Hematopoietic multipotent progenitor cell treated with erythropoietin and hydrocortisone succinate and interleukin-3 and kit ligand, for 6 days (in vitro differentiated cells): ENCODE data around the gene APCDD1L.

ENCODE experiments used
- DNase-seq: peaks from one replicate; pipeline ENCODE4 v3.0.0-alpha.2; 2015

The APCDD1L gene

DNA sequence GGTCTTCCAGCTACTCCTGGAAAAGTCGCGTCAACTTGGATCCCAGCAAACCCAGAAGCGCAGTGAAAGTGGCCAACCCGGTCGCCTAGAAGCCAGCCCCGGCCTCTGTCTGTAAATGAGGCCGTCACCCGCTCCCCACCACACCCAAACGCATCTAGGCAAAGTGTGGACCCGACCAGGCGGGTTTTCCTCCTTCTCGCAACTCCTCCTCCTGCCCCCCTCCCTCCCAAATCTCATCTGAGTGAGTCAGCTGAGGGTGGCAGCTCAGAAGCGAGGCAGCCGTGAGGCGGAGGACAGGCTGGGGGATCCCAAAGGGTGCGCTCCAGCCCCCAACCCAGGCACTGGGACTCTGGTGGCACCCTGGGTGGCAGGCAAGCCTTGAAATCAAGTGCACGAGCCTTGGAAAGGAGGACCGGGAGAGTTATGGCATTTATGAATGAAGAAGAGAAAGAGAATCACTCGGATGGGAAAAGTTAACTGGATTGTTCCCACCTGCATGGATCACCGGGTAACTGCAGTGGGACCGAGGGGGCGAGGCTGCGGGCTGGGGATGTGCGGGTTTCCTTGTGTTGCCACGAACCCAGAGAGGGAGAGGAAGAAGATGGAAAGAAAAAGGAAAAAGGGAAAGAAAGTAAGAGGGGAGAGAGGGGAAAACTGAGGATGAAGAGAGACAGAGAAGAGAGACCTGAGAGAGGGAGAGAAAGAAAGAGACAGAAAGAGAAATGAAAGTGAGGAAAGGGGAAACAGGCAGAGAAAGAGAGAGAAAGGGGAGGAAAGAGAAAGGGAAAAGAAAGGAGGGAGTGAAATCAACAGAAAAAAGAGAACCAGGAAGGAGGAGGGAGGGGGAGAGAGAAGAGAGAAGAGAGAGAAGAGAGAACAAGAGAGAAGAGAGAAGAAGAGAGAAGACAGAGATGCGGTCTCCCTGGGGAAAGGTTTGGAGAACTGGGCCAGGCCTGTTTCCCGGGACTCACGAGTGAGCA lies at the start of gene APCDD1L:
Gene APCDD1L (minus strand): TSS at position 167 of the 980 bp plus-strand sequence. CDS start 692 bp downstream, outside the sequence.
- DNase-seq, result no peak

- no peak for DNase-seq
Measured at GRCh38 chr20:58559368-58559729, 44.1 kb upstream of the APCDD1L start.

DNA sequence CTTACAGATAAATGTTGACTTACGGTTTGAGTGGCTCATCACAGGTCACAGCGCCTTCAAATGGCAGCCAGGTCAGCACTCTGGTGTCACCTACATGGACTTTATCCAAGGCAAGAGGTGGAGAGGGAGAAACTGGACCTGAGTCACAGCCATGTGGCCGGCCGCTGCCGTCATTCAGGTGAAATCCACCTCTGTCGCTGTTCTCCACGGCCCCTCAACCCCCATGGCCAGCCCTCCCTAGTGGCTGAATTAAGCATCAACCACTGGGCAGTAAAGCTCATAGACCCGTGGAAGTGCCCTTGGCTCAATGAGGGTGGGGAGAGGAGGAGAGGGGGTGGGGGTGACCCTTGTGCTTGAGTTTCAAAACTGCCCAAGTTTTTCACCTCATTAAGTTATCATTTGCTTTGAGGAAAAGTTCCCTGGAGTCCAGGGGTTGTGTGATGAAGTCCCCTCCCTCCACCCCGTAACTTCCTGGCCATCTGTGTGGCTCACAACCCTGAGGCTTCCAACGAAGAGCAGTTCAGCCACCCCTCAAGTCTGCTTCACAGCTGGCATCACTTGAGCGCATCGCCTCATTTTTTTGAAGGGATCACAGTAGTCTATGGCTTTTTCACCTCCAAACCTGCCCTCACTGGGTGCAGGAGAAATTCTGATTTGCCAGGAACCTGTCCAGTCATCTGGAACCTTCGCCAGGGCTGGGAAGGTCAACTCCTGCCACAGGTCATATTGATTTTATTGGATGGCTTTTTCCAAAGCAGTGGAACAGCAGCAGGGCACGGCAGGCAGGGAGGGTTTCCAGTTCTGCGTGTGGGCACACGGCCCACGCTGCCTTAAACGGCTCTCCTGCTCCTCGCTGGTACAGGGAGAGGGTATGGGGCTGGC lies 43.5 kb upstream of the APCDD1L start:
- DNase-seq, result no peak

GRCh38 chr20:58557733-58558342 lies 42.6 kb upstream of the APCDD1L start:
- no peak for DNase-seq

- DNase-seq, result no peak
Measured at GRCh38 chr20:58556961-58557360, 41.8 kb upstream of the APCDD1L start.

GRCh38 chr20:58555078-58555765 lies 40.0 kb upstream of the APCDD1L start:
- no peak for DNase-seq

DNA sequence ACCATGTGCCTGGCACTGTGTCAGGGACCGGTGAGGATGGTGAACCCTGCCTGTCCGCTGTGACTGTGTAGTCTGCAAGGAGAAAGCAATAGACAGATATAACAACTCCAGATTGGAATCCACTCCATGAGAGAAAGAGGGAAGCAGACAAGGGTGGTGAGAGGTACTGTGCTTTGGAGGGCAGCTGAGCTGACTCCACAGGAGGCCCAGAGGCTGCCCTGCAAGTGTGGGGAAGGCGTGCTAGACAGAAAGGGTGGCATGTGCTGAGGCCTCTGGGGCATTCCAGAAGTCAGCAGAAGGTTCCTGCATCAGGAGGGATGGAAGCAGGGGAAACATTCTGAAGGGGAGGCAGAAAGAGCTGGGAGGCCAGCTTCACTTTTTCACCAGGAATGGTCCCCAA lies 39.3 kb upstream of the APCDD1L start:
- DNase-seq, result no peak

DNA sequence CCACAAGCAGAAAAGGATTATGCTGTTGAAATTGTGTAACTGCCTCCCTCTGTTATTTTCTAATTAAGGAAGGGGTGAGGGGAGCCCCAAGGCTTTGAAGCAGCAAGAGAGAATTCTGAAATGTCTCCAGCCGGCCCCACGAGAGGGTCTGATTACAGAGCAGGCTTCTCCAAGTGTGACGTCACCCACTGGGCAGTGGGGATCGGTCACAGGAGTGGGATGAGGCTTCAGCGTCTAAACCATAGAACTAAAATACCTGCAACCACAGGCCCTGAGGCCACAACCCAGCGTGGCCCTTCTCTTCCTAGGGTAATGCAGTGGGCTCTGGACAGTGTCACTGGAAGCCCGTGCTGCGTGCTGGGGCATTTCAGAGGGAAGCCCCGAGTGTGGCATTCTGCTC lies 38.6 kb upstream of the APCDD1L start:
- no peak for DNase-seq

- no peak for DNase-seq
Measured at GRCh38 chr20:58553166-58553696, 38.0 kb upstream of the APCDD1L start.

- DNase-seq, result no peak
Measured at GRCh38 chr20:58552366-58552934, 37.3 kb upstream of the APCDD1L start.

GRCh38 chr20:58551631-58552030 lies 36.4 kb upstream of the APCDD1L start:
- DNase-seq, result no peak

GRCh38 chr20:58550275-58551059 lies 35.3 kb upstream of the APCDD1L start:
- peak; percentile 1 for DNase-seq

DNA sequence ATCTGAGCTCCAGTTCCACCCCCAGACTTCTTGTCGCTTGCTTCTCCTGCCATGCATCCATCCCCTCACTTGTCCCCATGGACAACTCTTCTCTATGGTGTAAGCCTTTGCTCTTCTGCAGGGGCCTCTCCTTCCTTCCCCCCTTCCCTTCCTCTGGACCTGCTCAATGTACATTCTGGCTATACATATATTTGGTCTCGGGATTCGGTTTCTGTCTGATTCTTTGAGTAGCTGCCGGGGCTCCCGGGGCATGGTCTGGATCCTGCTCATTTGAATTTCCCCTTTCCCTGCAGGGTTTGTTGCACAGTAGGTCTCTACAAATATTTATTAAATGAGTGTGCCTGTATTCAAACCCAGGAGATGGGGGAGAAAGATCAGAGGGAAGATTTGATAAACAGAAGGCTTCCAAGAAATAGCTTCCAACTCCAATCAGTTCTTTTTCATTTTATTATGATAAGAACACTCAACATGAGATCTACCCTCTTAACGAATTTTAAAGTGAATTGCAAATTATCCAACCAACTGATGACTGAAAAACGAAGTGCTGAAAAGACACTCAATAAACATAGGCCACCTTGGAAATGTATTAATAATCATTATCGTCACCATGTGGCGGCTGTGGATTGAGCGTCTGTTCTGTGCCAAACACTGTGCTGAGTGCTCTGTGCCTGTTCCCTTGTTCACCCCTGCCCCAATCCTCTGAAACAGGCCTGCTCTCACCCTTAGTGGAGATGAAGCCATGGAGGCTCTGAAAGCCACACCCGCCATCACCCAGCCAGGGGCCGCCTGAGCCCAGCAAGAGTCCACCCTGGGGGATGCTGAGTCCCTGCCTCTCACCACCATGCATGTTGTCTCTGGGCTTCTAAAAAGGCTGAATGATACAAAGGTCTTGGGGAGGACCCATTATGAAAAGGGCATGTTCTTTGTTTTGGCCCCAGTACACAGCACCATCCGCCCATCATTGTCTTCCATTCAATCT lies 34.3 kb upstream of the APCDD1L start:
- no peak for DNase-seq

- DNase-seq, result no peak
Measured at GRCh38 chr20:58547623-58548475, 32.6 kb upstream of the APCDD1L start.

- no peak for DNase-seq
Measured at GRCh38 chr20:58546756-58547622, 31.8 kb upstream of the APCDD1L start.

- no peak for DNase-seq
Measured at GRCh38 chr20:58546416-58546711, 31.2 kb upstream of the APCDD1L start.

DNA sequence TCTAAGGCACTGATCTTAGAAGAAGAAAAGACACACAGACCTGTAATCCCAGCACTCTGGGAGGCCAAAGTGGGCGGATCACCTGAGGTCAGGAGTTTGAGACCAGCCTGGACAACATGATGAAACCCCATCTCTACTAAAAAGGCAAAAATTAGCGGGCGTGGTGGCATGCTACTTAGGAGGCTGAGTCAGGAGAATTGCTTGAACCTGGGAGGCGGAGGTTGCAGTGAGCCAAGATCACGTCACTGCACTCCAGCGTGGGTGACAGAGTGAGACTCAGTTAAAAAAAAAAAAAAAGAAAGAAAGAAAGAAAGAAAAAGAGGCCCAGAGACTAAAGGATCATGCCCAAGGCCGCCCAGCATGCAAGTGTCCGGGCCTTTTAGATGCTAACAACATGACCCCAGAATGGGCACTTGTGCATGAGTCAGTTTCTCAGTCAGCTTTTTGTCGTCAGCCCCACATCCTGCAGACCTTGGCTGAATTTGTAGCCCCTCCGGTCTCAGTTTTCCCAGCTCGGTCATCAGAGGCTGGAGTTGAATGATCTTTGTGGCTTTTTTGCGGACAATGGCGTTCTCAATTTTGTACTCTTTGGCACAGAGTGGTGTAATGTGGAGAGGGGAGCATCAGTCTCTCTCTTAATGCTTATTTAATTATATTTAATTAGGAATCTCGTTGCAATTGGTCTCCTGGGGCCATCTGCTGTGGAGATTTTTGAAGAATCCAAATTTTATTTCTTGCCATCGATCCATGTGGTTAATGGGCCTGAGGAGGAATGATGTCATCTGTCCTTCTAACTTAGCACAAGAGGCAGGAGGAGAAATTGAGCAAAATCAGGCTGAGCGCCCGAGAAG lies 30.6 kb upstream of the APCDD1L start:
- no peak for DNase-seq
